H1 (cell line): ENCODE measurements around the gene CACNA2D3. TPM values are rescaled to one million over a fixed set of nuclear protein-coding genes. Genes with fewer than 3 reads are reported as not detected.
A peak's percentile ranks its signal among the peaks of the same experiment; 100 is the strongest.

ENCODE experiments used
- CTCF ChIA-PET: fragments of 300-600 bp; sonication (Branson Sonifier 250); formaldehyde crosslinking; loops from one replicate; lab custom pipeline; 2021; ENCODE audit not compliant: partially characterized antibody; lab: Charles Lee
- POLR2A ChIA-PET: fragments of 300-600 bp; sonication (Branson Sonifier 250); formaldehyde crosslinking; loops from one replicate; lab custom pipeline; 2021; ENCODE audit warnings: inconsistent platforms; ENCODE audit not compliant: partially characterized antibody; lab: Charles Lee
- DNase-seq, 2 experiments: peaks; one replicate each; pipeline versions ENCODE4 v3.0.0 to v3.0.0-alpha.2; 2010 to 2022; ENCODE audit warnings: low spot score in 2 of 2, low read depth in 1 of 2, mixed read lengths in 1 of 2
- FAIRE-seq: peaks from 2 replicates; lab custom pipeline; 2011; peaks lifted over from hg19 to GRCh38; lab: Jason Lieb, UNC
- H2AFZ ChIP-seq: 2 replicates; pipeline ENCODE4 v1.8.1; 2012; ENCODE audit warnings: low read length, inconsistent platforms
- H2AK5ac ChIP-seq: 2 replicates; pipeline ENCODE4 v1.6.1; 2013; ENCODE audit warnings: low read depth, low read length
- H2BK120ac ChIP-seq: replicated peaks from 2 replicates; pipeline ENCODE3; 2013; ENCODE audit warnings: low read depth, low read length, inconsistent platforms
- H2BK12ac ChIP-seq: 2 replicates; pipeline ENCODE4 v1.6.1; 2013; ENCODE audit warnings: low read depth, low read length
- H2BK15ac ChIP-seq: 2 replicates; pipeline ENCODE4 v1.6.1; 2013; ENCODE audit warnings: low read length
- H2BK20ac ChIP-seq: 2 replicates; pipeline ENCODE4 v1.6.1; 2013; ENCODE audit warnings: low read length
- H2BK5ac ChIP-seq: 2 replicates; pipeline ENCODE4 v1.6.1; 2013; ENCODE audit warnings: low read depth, low read length
- H3K14ac ChIP-seq: 2 replicates; pipeline ENCODE4 v1.6.1; 2013; ENCODE audit warnings: inconsistent platforms; ENCODE audit not compliant: insufficient read length
- H3K18ac ChIP-seq: 2 replicates; pipeline ENCODE4 v1.6.1; 2013; ENCODE audit warnings: low read length; ENCODE audit errors: extremely low read depth
- H3K23ac ChIP-seq: 2 replicates; pipeline ENCODE4 v1.6.1; 2013; ENCODE audit warnings: inconsistent platforms; ENCODE audit not compliant: insufficient read length
- H3K23me2 ChIP-seq: 2 replicates; pipeline ENCODE4 v1.6.1; 2013; ENCODE audit warnings: low read depth, low read length
- H3K27ac ChIP-seq: 2 replicates; pipeline ENCODE4 v1.6.1; 2011; ENCODE audit warnings: low read depth, low read length, inconsistent platforms
- H3K27me3 ChIP-seq, 4 experiments: replicated peaks in 1 of 4; 1 replicate in 1 of 4; 2 replicates in 3 of 4; pipeline versions ENCODE4 v1.6.1 to v1.8.1; 2011 to 2013; ENCODE audit warnings: low read length in 3 of 4, mild to moderate bottlenecking in 3 of 4, inconsistent platforms in 2 of 4, mixed read lengths in 2 of 4, moderate library complexity in 1 of 4; ENCODE audit not compliant: control insufficient read depth in 3 of 4, insufficient read depth in 3 of 4; ENCODE audit errors: extremely low read depth in 1 of 4
- H3K36me3 ChIP-seq, 4 experiments: 2 replicates each; pipeline versions ENCODE4 v1.6.1 to v1.8.1; 2011 to 2013; ENCODE audit warnings: mild to moderate bottlenecking in 4 of 4, low read length in 3 of 4, moderate library complexity in 2 of 4, control low read depth in 1 of 4, inconsistent platforms in 1 of 4; ENCODE audit not compliant: insufficient read depth in 4 of 4, control insufficient read depth in 2 of 4
- H3K4ac ChIP-seq: replicated peaks from 2 replicates; pipeline ENCODE3; 2013; ENCODE audit warnings: low read length, low read depth, mixed read lengths, inconsistent platforms; ENCODE audit not compliant: insufficient read length
- H3K4me1 ChIP-seq, 4 experiments: replicated peaks in 1 of 4; 1 replicate in 1 of 4; 2 replicates in 3 of 4; pipeline versions ENCODE4 v1.6.1 to v1.8.1; 2011 to 2013; ENCODE audit warnings: low read length in 3 of 4, inconsistent platforms in 2 of 4, mixed read lengths in 1 of 4; ENCODE audit not compliant: insufficient read depth in 4 of 4, control insufficient read depth in 3 of 4
- H3K4me2 ChIP-seq, 2 experiments: 2 replicates each; pipeline versions ENCODE4 v1.6.1 to v1.8.1; 2011 to 2013; ENCODE audit warnings: low read depth in 2 of 2, low read length in 2 of 2, control low read depth in 1 of 2, inconsistent platforms in 1 of 2, mild to moderate bottlenecking in 1 of 2; ENCODE audit not compliant: insufficient read depth in 1 of 2
- H3K4me3 ChIP-seq, 4 experiments: fragments of 200-600, 300-600 bp in 1 of 4; sonication (generic), shearing (Covaris generic), sonication (Bioruptor Twin) in 1 of 4; 2 replicates each; pipeline versions ENCODE4 v1.5.1 to v1.8.1; 2011 to 2016; ENCODE audit warnings: low read length in 4 of 4, low read depth in 3 of 4, control low read depth in 2 of 4, inconsistent platforms in 2 of 4, mild to moderate bottlenecking in 2 of 4, mixed read lengths in 1 of 4, moderate library complexity in 1 of 4; ENCODE audit not compliant: insufficient read depth in 2 of 4; ENCODE audit errors: extremely low read depth in 1 of 4
- H3K56ac ChIP-seq: replicated peaks from 2 replicates; pipeline ENCODE3; 2013; ENCODE audit warnings: low read depth, mild to moderate bottlenecking, mixed read lengths, low read length, inconsistent platforms; ENCODE audit not compliant: insufficient read length
- H3K79me1 ChIP-seq: 2 replicates; pipeline ENCODE4 v1.6.1; 2013; ENCODE audit warnings: low read depth, low read length, control low read depth
- H3K79me2 ChIP-seq, 2 experiments: 2 replicates each; pipeline versions ENCODE4 v1.6.1 to v1.8.1; 2012 to 2013; ENCODE audit warnings: low read length in 2 of 2, mild to moderate bottlenecking in 2 of 2, inconsistent platforms in 1 of 2; ENCODE audit not compliant: insufficient read depth in 2 of 2, control insufficient read depth in 1 of 2
- H3K9ac ChIP-seq, 4 experiments: replicated peaks in 1 of 4; 1 replicate in 1 of 4; 2 replicates in 3 of 4; pipeline versions ENCODE4 v1.6.1 to v1.8.1; 2011 to 2013; ENCODE audit warnings: low read depth in 3 of 4, low read length in 3 of 4, control low read depth in 2 of 4, mild to moderate bottlenecking in 2 of 4, moderate library complexity in 2 of 4, inconsistent platforms in 1 of 4; ENCODE audit errors: extremely low read depth in 1 of 4
- H3K9me3 ChIP-seq, 2 experiments: 2 replicates each; pipeline versions ENCODE4 v1.6.1 to v1.8.1; 2012 to 2013; ENCODE audit warnings: mild to moderate bottlenecking in 2 of 2, moderate library complexity in 2 of 2, control low read depth in 1 of 2, inconsistent platforms in 1 of 2, low read depth in 1 of 2, low read length in 1 of 2, mixed read lengths in 1 of 2; ENCODE audit not compliant: insufficient read depth in 2 of 2
- H4K20me1 ChIP-seq, 2 experiments: replicated peaks in 1 of 2; 2 replicates each; pipeline versions ENCODE3 to v1.8.1; 2011 to 2013; ENCODE audit warnings: inconsistent platforms in 2 of 2, low read length in 2 of 2, mild to moderate bottlenecking in 1 of 2; ENCODE audit not compliant: insufficient read depth in 2 of 2, control insufficient read depth in 1 of 2
- H4K5ac ChIP-seq: 2 replicates; pipeline ENCODE4 v1.6.1; 2013; ENCODE audit warnings: low read length, low read depth, mixed read lengths, inconsistent platforms; ENCODE audit not compliant: insufficient read length
- H4K8ac ChIP-seq: 2 replicates; pipeline ENCODE4 v1.8.0; 2013; ENCODE audit warnings: mild to moderate bottlenecking, moderate library complexity, low read length, inconsistent platforms; ENCODE audit not compliant: insufficient read depth; ENCODE audit errors: extremely low read depth
- H4K91ac ChIP-seq: replicated peaks from 2 replicates; pipeline ENCODE3; 2013; ENCODE audit warnings: low read length, mixed read lengths, inconsistent platforms; ENCODE audit not compliant: insufficient read length
- CHD2 ChIP-seq: IDR thresholded peaks from 2 replicates; pipeline ENCODE4 v1.6.1; 2012; ENCODE audit warnings: low read length, improper control_type of control experiment
- SP1 ChIP-seq: IDR thresholded peaks from 2 replicates; pipeline ENCODE4 v1.6.1; 2011; ENCODE audit warnings: low read depth, low read length
- WGBS, 2 experiments: shearing (Covaris generic) in 1 of 2; methylation state at CpG; one replicate each; pipeline versions ENCODE4 v1.1.6 to v1.1.7; 2013 to 2015; ENCODE audit warnings: low lambda C conversion rate in 2 of 2, mixed read lengths in 2 of 2, inconsistent platforms in 1 of 2, low coverage in 1 of 2, missing lambda C conversion rate in 1 of 2; ENCODE audit not compliant: insufficient replicate concordance in 2 of 2, insufficient coverage in 1 of 2, insufficient read length in 1 of 2; ENCODE audit errors: extremely low coverage in 1 of 2, missing lambda C conversion rate in 1 of 2; 5-methylcytosine and 5-hydroxymethylcytosine counted together
- polyA plus RNA-seq, 7 experiments: library from polyadenylated mRNA; depleted of rRNA in 3 of 7; stranded (reverse) in 5 of 7; unstranded in 2 of 7; fragments of >200 nt in 5 of 7; fragments of 200-250 nt in 2 of 7; gene quantifications; 1 replicate in 5 of 7; 2 replicates in 1 of 7; 4 replicates in 1 of 7; pipeline versions ENCODE4 v1.2.1 to v1.2.3, GENCODE V29; 2011 to 2013; ENCODE audit warnings: missing spikeins in 2 of 7, mixed read lengths in 2 of 7
- total RNA-seq: library from RNA; stranded (reverse); fragmentation: NEBNext Ultra II Directional; extraction: Animal tissue kit (Norgen Biotek cat#: 25700); gene quantifications from 2 replicates; pipeline ENCODE4 v1.2.1, GENCODE V29; 2021

CACNA2D3 gene
- total and polyA plus RNA-seq, 2 of the 8 experiments (the other 6 are each of a cell fraction or from before 2014, with no cell fraction given) = 1.5 to 1.8 TPM

- POLR2A ChIA-PET = no interaction called here
- Histone ChIP-seq H2AFZ (peak overlapping the region; percentile 92), H3K4me1 (peaks cover 1 to 10% (median 4%) of the 10 kb centered on the region in 4 experiments; a peak in 4 of 7 replicates), H2AK5ac (no peak overlapping the region), H4K5ac (no peak overlapping the region), H3K23ac (no peak overlapping the region), H3K36me3 (no peaks in the 10 kb centered on the region), H3K9me3 (no peaks in the 10 kb centered on the region), H3K23me2 (no peaks in the 10 kb centered on the region; the same call in 1 of the 2 replicates), H4K20me1 (no peaks in the 10 kb centered on the region), H3K4me2 (peak overlapping the region in 1 of 2 experiments; percentile 35; a peak in 1 of 4 replicates), H3K27me3 (no peaks in the 10 kb centered on the region), H2BK15ac (no peak overlapping the region), H2BK12ac (no peak overlapping the region), H4K8ac (no peak overlapping the region), H3K14ac (no peak overlapping the region), H3K27ac (no peak overlapping the region), H3K56ac (no peak overlapping the region)
- WGBS, 2 experiments = 83% methylated on average over 5 of the region's 5 CpGs; no CpG with 5 or more reads in 1 of the 2 experiments
- TF ChIP-seq CHD2 = no peak
- peak; percentile 76 for TF ChIP-seq SP1
- TF ChIP-seq, all 59 proteins: peak for 1
- no peak overlapping the region for H3K4ac ChIP-seq
- no peak for FAIRE-seq
- H2BK120ac ChIP-seq = no peak overlapping the region
- H3K79me1 ChIP-seq = no peaks in the 10 kb centered on the region
- H2BK5ac ChIP-seq = no peak overlapping the region
- no peak overlapping the region for H3K4me3 ChIP-seq
- H4K91ac ChIP-seq = no peak overlapping the region
- H3K18ac ChIP-seq = no peak overlapping the region; the same call in 1 of the 2 replicates
- CTCF ChIA-PET = interaction anchor here (1.0 to 1.3 kb wide), 2 partner anchors 29 to 88 kb away, joined by 3 to 4 read pairs; no protein-coding TSS in a partner anchor
- no peak for DNase-seq
- H2BK20ac ChIP-seq = no peak overlapping the region
- H3K9ac ChIP-seq = no peak overlapping the region
- H3K79me2 ChIP-seq = no peaks in the 10 kb centered on the region
Observed at GRCh38 chr3:54345847-54346375, 223.6 kb downstream of the CACNA2D3 start.
